Mononuclear cell (primary cell): Measurements from ENCODE around the gene CUL4A. TPM values are rescaled to one million over a fixed set of nuclear protein-coding genes. Genes with fewer than 3 reads are reported as not detected.

Experiments
- total RNA-seq: library from RNA; depleted of rRNA; stranded (reverse); fragments of >200 nt; gene quantifications from one replicate; pipeline ENCODE4 v1.2.3, GENCODE V29; 2012

Gene CUL4A
- total RNA-seq, 1 donor: 59.3 TPM

Other genes starting within 250 kb of the CUL4A start
- gene MCF2L, start 240.4 kb upstream of the CUL4A start, total RNA-seq: 5.8 TPM
- 0.52 TPM for gene F7, start 103.8 kb upstream of the CUL4A start, total RNA-seq
- gene F10, start 86.8 kb upstream of the CUL4A start, total RNA-seq: not detected
- gene PROZ, start 51.0 kb upstream of the CUL4A start, total RNA-seq: 0.10 TPM
- gene PCID2, start 944 bp upstream of the CUL4A start, total RNA-seq: 55.7 TPM
- gene LAMP1, start 87.6 kb downstream of the CUL4A start, total RNA-seq: 87.1 TPM
- gene GRTP1, start 154.5 kb downstream of the CUL4A start, total RNA-seq: 1.3 TPM
- 0.52 TPM for gene ADPRHL1, start 243.9 kb downstream of the CUL4A start, total RNA-seq